K562 (cell line): ENCODE results near the gene ZNF428. TPM values are rescaled to one million over a fixed set of nuclear protein-coding genes. Genes with fewer than 3 reads are reported as not detected.

ENCODE experiments used
- ARID1B ChIP-seq: fragments of 450-650 bp; IDR thresholded peaks from 2 replicates; pipeline ENCODE4 v1.6.1; 2016; ENCODE audit warnings: antibody characterized with exemption, mild to moderate bottlenecking, inconsistent platforms
- CBX3 ChIP-seq, 2 experiments: IDR thresholded peaks; 1 replicate in 1 of 2; 2 replicates in 1 of 2; pipeline ENCODE4 v1.6.1; 2012; ENCODE audit warnings: inconsistent platforms in 2 of 2, low read length in 2 of 2, borderline replicate concordance in 1 of 2, control low read depth in 1 of 2
- CTBP1 ChIP-seq: fragments of 450-650 bp; IDR thresholded peaks from 2 replicates; pipeline ENCODE4 v1.6.1; 2016; ENCODE audit warnings: borderline replicate concordance
- ETV1 ChIP-seq: fragments of 450-650 bp; conservative IDR thresholded peaks from 2 replicates; pipeline ENCODE4 v1.6.1; 2016; ENCODE audit warnings: missing genetic modification characterization, control low read depth, low read depth, missing compliant biosample characterization
- GATAD2B ChIP-seq: fragments of 450-650 bp; IDR thresholded peaks from 2 replicates; pipeline ENCODE4 v1.6.1; 2017; ENCODE audit warnings: mild to moderate bottlenecking, borderline replicate concordance
- HMGN3 ChIP-seq: IDR thresholded peaks from 2 replicates; pipeline ENCODE4 v1.6.1; 2011; ENCODE audit warnings: borderline replicate concordance, low read depth, mild to moderate bottlenecking, mixed read lengths, low read length; ENCODE audit not compliant: insufficient read length; ENCODE audit errors: extremely low read depth
- HOXB6 ChIP-seq: fragments of 250-450 bp; sonication (Bioruptor Pico); IDR thresholded peaks from 2 replicates; pipeline ENCODE4 v1.5.1; 2022; ENCODE audit warnings: mild to moderate bottlenecking, borderline replicate concordance
- KLF6 ChIP-seq: fragments of 250-450 bp; sonication (Bioruptor Pico); IDR thresholded peaks from 2 replicates; pipeline ENCODE4 v1.4.0; 2020; ENCODE audit warnings: mild to moderate bottlenecking, moderate library complexity, borderline replicate concordance
- MAX ChIP-seq: sonication (generic); formaldehyde crosslinking; IDR thresholded peaks from 2 replicates; pipeline ENCODE4 v1.9.0; 2022; ENCODE audit warnings: mild to moderate bottlenecking, missing genetic modification reagents
- MEF2A ChIP-seq: IDR thresholded peaks from 2 replicates; pipeline ENCODE4 v1.6.1; 2011; ENCODE audit warnings: low read depth, mild to moderate bottlenecking, low read length, moderate library complexity; ENCODE audit not compliant: control insufficient read depth
- MYC ChIP-seq, 2 experiments: fragments of 250-450 bp in 1 of 2; sonication (Bioruptor Pico) in 1 of 2; IDR thresholded peaks; 2 replicates each; pipeline versions ENCODE4 v1.5.1 to v1.6.1; 2012 to 2021; ENCODE audit warnings: low read depth in 2 of 2, borderline replicate concordance in 1 of 2, improper control_type of control experiment in 1 of 2, low read length in 1 of 2, mild to moderate bottlenecking in 1 of 2, moderate library complexity in 1 of 2
- NFIC ChIP-seq: fragments of 450-650 bp; IDR thresholded peaks from 2 replicates; pipeline ENCODE4 v1.6.1; 2017; ENCODE audit warnings: mild to moderate bottlenecking, inconsistent platforms
- OTX1 ChIP-seq: fragments of 450-650 bp; formaldehyde crosslinking; IDR thresholded peaks from 2 replicates; pipeline ENCODE4 v1.4.0; 2022; ENCODE audit warnings: mild to moderate bottlenecking
- PCBP1 ChIP-seq: fragments of 200-400 bp; formaldehyde crosslinking; IDR thresholded peaks from 2 replicates; pipeline ENCODE4 v1.6.1; 2018; ENCODE audit warnings: mild to moderate bottlenecking, low read depth, low read length; ENCODE audit not compliant: poor library complexity, severe bottlenecking
- PRMT5 ChIP-seq: sonication (generic); formaldehyde crosslinking; IDR thresholded peaks from 2 replicates; pipeline ENCODE4 v1.5.0; 2020; ENCODE audit warnings: missing genetic modification reagents
- PTTG1 ChIP-seq: fragments of 450-650 bp; IDR thresholded peaks from 2 replicates; pipeline ENCODE4 v1.6.1; 2016; ENCODE audit warnings: low read depth, mild to moderate bottlenecking, missing genetic modification characterization, missing compliant biosample characterization
- RFX1 ChIP-seq: fragments of 450-650 bp; IDR thresholded peaks from 2 replicates; pipeline ENCODE4 v1.6.1; 2016; ENCODE audit warnings: mild to moderate bottlenecking, moderate library complexity
- SMC3 ChIP-seq: conservative IDR thresholded peaks from 2 replicates; pipeline ENCODE4 v1.6.1; 2011; ENCODE audit warnings: low read depth, low read length, improper control_type of control experiment; ENCODE audit not compliant: insufficient read depth
- SPI1 ChIP-seq: IDR thresholded peaks from 2 replicates; pipeline ENCODE4 v1.6.1; 2011; ENCODE audit warnings: low read depth, low read length, control low read depth, borderline replicate concordance
- SREBF2 ChIP-seq: sonication (generic); formaldehyde crosslinking; IDR thresholded peaks from 2 replicates; pipeline ENCODE4 v1.4.0; 2020; ENCODE audit warnings: mild to moderate bottlenecking, missing genetic modification reagents
- STAT5A ChIP-seq: IDR thresholded peaks from 2 replicates; pipeline ENCODE4 v1.6.1; 2012; ENCODE audit warnings: low read length, inconsistent platforms, borderline replicate concordance
- TGIF2 ChIP-seq: sonication (generic); formaldehyde crosslinking; IDR thresholded peaks from 2 replicates; pipeline ENCODE4 v1.8.1; 2022; ENCODE audit warnings: mild to moderate bottlenecking, missing genetic modification reagents, moderate library complexity
- ZBTB9 ChIP-seq: fragments of 450-650 bp; formaldehyde crosslinking; IDR thresholded peaks from 2 replicates; pipeline ENCODE4 v1.4.0; 2020; ENCODE audit warnings: mild to moderate bottlenecking, moderate library complexity
- ZNF785 ChIP-seq: fragments of 250-450 bp; sonication (Bioruptor Pico); IDR thresholded peaks from 2 replicates; pipeline ENCODE4 v1.4.0; 2020; ENCODE audit warnings: mild to moderate bottlenecking
- polyA plus RNA-seq, 8 experiments: library from polyadenylated mRNA; depleted of rRNA in 4 of 8; stranded (reverse) in 5 of 8; unstranded in 3 of 8; fragments of >200 nt; fragmentation: Nextera tagmentation in 2 of 8; fragmentation: Illumina TruSeq in 1 of 8; extraction: Ambion mirVana in 2 of 8; extraction: Trizol in 1 of 8; gene quantifications; 2 replicates each; pipeline versions ENCODE4 v1.2.1 to v1.2.3, GENCODE V29; 2011 to 2014; ENCODE audit warnings: inconsistent platforms in 1 of 8, missing spikeins in 1 of 8
- total RNA-seq, 7 experiments: library from RNA; depleted of rRNA in 6 of 7; stranded (reverse); fragments of >200 nt in 6 of 7; fragmentation: Illumina TruSeq in 2 of 7; extraction: Trizol in 2 of 7; gene quantifications; 2 replicates each; pipeline versions ENCODE4 v1.2.1 to v1.2.3, GENCODE V29; 2011 to 2021; ENCODE audit warnings: low replicate concordance in 1 of 7
- TF ChIP-seq, protein P1 (sequence below): IDR thresholded peaks from 2 replicates; pipeline ENCODE4 v1.6.1; 2011; ENCODE audit not compliant: insufficient read length; ENCODE audit errors: extremely low read depth
- TF ChIP-seq, protein P2 (sequence below): fragments of 450-650 bp; conservative IDR thresholded peaks from 2 replicates; pipeline ENCODE4 v1.6.1; 2016; ENCODE audit warnings: missing genetic modification characterization, low read depth, mild to moderate bottlenecking, missing compliant biosample characterization, moderate library complexity

ZNF428 gene
- total and polyA plus RNA-seq, 9 of the 15 experiments (the other 6 are each of a cell fraction or from before 2014, with no cell fraction given), result 0.15 to 85.7 (median 15.9) TPM

GRCh38 chr19:43651758-43652545 lies 32.5 kb upstream of the ZNF428 start (continued):
- TF ChIP-seq, protein P1, sequence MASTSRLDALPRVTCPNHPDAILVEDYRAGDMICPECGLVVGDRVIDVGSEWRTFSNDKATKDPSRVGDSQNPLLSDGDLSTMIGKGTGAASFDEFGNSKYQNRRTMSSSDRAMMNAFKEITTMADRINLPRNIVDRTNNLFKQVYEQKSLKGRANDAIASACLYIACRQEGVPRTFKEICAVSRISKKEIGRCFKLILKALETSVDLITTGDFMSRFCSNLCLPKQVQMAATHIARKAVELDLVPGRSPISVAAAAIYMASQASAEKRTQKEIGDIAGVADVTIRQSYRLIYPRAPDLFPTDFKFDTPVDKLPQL, result no peak
- TF ChIP-seq OTX1 (CRISPR knock-in tag), result no peak
- TF ChIP-seq PRMT5 (CRISPR knock-in tag), result no peak
- TF ChIP-seq RFX1, result no peak
- TF ChIP-seq PTTG1, result no peak
- no peak for TF ChIP-seq MYC (IDR thresholded peaks at IDR 0.05; ENCODE audit: low read depth, low read length)
- no peak for TF ChIP-seq MYC (CRISPR knock-in tag; IDR thresholded peaks at IDR 0.05; ENCODE audit: borderline replicate concordance, low read depth)
- no peak for TF ChIP-seq ZNF785 (CRISPR knock-in tag)
- TF ChIP-seq HOXB6 (CRISPR knock-in tag), result no peak
- no peak for TF ChIP-seq GATAD2B
- TF ChIP-seq, protein P2, sequence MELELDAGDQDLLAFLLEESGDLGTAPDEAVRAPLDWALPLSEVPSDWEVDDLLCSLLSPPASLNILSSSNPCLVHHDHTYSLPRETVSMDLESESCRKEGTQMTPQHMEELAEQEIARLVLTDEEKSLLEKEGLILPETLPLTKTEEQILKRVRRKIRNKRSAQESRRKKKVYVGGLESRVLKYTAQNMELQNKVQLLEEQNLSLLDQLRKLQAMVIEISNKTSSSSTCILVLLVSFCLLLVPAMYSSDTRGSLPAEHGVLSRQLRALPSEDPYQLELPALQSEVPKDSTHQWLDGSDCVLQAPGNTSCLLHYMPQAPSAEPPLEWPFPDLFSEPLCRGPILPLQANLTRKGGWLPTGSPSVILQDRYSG, result no peak
- TF ChIP-seq CBX3 (IDR thresholded peaks at IDR 0.05; ENCODE audit: borderline replicate concordance in 1 of 2, low read length in 2 of 2), result peak in 1 of 2 experiments; percentile 49; a peak in 1 of 3 replicates
- no peak for TF ChIP-seq HMGN3
- TF ChIP-seq ZBTB9, result no peak
- no peak for TF ChIP-seq STAT5A
- TF ChIP-seq MAX (CRISPR knock-in tag), result no peak
- no peak for TF ChIP-seq NFIC
- TF ChIP-seq KLF6 (CRISPR knock-in tag), result no peak
- TF ChIP-seq CTBP1, result 0 out of 2 replicates have a peak, but pooled peaks have one; percentile 40
- TF ChIP-seq ETV1, result no peak
- peak; percentile 78 for TF ChIP-seq SMC3
- no peak for TF ChIP-seq PCBP1
- TF ChIP-seq ARID1B, result no peak
- TF ChIP-seq MEF2A, result no peak
- peak; percentile 71; the same call in 1 of the 2 replicates for TF ChIP-seq SPI1
- TF ChIP-seq TGIF2 (CRISPR knock-in tag), result no peak
- TF ChIP-seq SREBF2 (CRISPR knock-in tag), result no peak
